Activated effector memory CD4-positive, alpha-beta T cell treated with Interleukin-2 at 50 U/mL for 16 hours (primary cell): ENCODE measurements around the gene FAM120C.

Experiments
- DNase-seq: peaks from one replicate; pipeline ENCODE4 v3.0.0-alpha.2; 2020

Gene FAM120C

GRCh38 chrX:54030329-54030728, 152.7 kb downstream of the FAM120C start:
- DNase-seq: no peak

- no peak for DNase-seq
Measured at GRCh38 chrX:54029529-54030143, 153.4 kb downstream of the FAM120C start.

GRCh38 chrX:54024350-54024749, 158.7 kb downstream of the FAM120C start:
- no peak for DNase-seq
